MCF 10A (cell line): ENCODE results near the gene ACADVL. TPM values are rescaled to one million over a fixed set of nuclear protein-coding genes. Genes with fewer than 3 reads are reported as not detected.

Source experiments
- BruUV-seq: library from RNA; stranded (reverse); fragments of 400-500 nt; replicated peaks from 2 replicates; lab custom pipeline; 2021; lab: Mats Ljungman, UMichigan
- CTCF ChIA-PET: fragments of 300-600 bp; sonication (Branson Sonifier 250); formaldehyde crosslinking; extraction: SDS; loops from one replicate; lab custom pipeline; 2021; ENCODE audit warnings: antibody characterized with exemption, inconsistent platforms; lab: Yijun Ruan, JAX
- POLR2A ChIA-PET: fragments of 300-600, 350-650 bp; sonication (Branson Sonifier 250); formaldehyde crosslinking; extraction: SDS; loops from one replicate; lab custom pipeline; 2020; ENCODE audit warnings: antibody characterized with exemption, inconsistent platforms; lab: Yijun Ruan, JAX
- DNase-seq: peaks from one replicate; pipeline ENCODE4 v3.0.0-alpha.2; 2018; ENCODE audit not compliant: unreplicated experiment
- H3K27ac Mint-ChIP-seq: one replicate; pipeline ENCODE4 v1.8.0; 2022; ENCODE audit warnings: mild to moderate bottlenecking, low read depth, mixed read lengths; ENCODE audit not compliant: unreplicated experiment
- H3K27me3 Mint-ChIP-seq: one replicate; pipeline ENCODE4 v1.8.0; 2022; ENCODE audit warnings: mixed read lengths; ENCODE audit not compliant: insufficient read depth, unreplicated experiment
- H3K36me3 Mint-ChIP-seq: one replicate; pipeline ENCODE4 v1.8.0; 2022; ENCODE audit warnings: mild to moderate bottlenecking, moderate library complexity, mixed read lengths; ENCODE audit not compliant: insufficient read depth, unreplicated experiment
- H3K4me1 Mint-ChIP-seq: one replicate; pipeline ENCODE4 v1.8.0; 2022; ENCODE audit warnings: mixed read lengths; ENCODE audit not compliant: insufficient read depth, unreplicated experiment
- H3K4me3 Mint-ChIP-seq: one replicate; pipeline ENCODE4 v1.8.0; 2022; ENCODE audit warnings: mild to moderate bottlenecking, moderate library complexity, mixed read lengths; ENCODE audit not compliant: unreplicated experiment
- H3K9me3 Mint-ChIP-seq: one replicate; pipeline ENCODE4 v1.8.0; 2022; ENCODE audit warnings: mixed read lengths; ENCODE audit not compliant: unreplicated experiment
- intact Hi-C: fragments of 100-400 bp; cut with micrococcal nuclease; formaldehyde crosslinking; loops from 2 replicates; pipeline ENCODE4 v1.14.1; 2022
- total RNA-seq: library from RNA; stranded (reverse); gene quantifications from 2 replicates; pipeline ENCODE4 v1.2.3, GENCODE V29; 2022
- TF ChIP-seq, protein P1 (sequence below): fragments of 200-600 bp; IDR thresholded peaks from one replicate; pipeline ENCODE4 v1.8.0; 2022; ENCODE audit warnings: antibody characterized with exemption, mild to moderate bottlenecking; ENCODE audit not compliant: unreplicated experiment

ACADVL gene
- total RNA-seq, 1 experiment from 2014 or later = 413 TPM

DNA sequence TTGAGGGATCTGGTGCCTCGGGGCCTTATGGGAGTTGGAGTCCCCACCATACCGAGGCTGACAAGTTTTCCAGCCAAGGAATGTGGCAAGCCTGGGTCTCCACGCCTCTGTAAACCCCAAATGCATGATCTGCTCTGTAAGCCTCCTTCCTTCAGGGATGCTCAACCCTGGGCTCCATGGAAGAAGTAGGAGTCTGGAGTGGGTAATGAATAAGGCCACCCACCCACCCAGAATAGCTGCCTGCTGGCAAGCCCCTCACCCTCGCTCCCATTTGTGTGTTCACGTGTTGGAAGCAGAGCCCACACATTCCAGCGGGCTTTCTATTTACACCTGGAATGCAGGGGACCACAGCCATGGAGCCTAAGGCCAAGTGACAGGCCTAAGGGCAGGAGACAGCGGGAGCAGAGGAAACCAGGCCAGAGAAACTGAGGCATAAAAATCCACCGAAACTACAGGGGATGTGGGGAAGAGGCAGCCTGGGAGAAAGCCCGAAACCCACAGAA lies 4.6 kb upstream of the ACADVL start:
- ChIA-PET CTCF (interaction anchor here (0.7 kb wide), 1 partner anchor 170 kb away, joined by 3 read pairs; no protein-coding TSS in a partner anchor), POLR2A (interaction anchor here (1.5 kb wide), 1 partner anchor 19 kb away, joined by 5 read pairs; the partner anchor contains the start of gene DVL2)
- TF ChIP-seq, protein P1, sequence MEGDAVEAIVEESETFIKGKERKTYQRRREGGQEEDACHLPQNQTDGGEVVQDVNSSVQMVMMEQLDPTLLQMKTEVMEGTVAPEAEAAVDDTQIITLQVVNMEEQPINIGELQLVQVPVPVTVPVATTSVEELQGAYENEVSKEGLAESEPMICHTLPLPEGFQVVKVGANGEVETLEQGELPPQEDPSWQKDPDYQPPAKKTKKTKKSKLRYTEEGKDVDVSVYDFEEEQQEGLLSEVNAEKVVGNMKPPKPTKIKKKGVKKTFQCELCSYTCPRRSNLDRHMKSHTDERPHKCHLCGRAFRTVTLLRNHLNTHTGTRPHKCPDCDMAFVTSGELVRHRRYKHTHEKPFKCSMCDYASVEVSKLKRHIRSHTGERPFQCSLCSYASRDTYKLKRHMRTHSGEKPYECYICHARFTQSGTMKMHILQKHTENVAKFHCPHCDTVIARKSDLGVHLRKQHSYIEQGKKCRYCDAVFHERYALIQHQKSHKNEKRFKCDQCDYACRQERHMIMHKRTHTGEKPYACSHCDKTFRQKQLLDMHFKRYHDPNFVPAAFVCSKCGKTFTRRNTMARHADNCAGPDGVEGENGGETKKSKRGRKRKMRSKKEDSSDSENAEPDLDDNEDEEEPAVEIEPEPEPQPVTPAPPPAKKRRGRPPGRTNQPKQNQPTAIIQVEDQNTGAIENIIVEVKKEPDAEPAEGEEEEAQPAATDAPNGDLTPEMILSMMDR = no peak
- Mint-ChIP-seq H3K36me3 (peaks cover 22% of the 10 kb centered on the region), H3K27ac (no peak overlapping the region), H3K4me1 (peaks cover 28% of the 10 kb centered on the region), H3K27me3 (no peaks in the 10 kb centered on the region), H3K4me3 (peak overlapping the region; percentile 75), H3K9me3 (no peaks in the 10 kb centered on the region)
- DNase-seq = no peak
- no TSS peak for BruUV-seq
- intact Hi-C loops = no loop called here

- TF ChIP-seq, protein P1 = no peak
- Mint-ChIP-seq H3K4me1 (peaks cover 33% of the 10 kb centered on the region), H3K27ac (no peak overlapping the region), H3K27me3 (no peaks in the 10 kb centered on the region), H3K9me3 (no peaks in the 10 kb centered on the region), H3K36me3 (peaks cover 28% of the 10 kb centered on the region), H3K4me3 (no peak overlapping the region)
- ChIA-PET CTCF (no interaction called here), POLR2A (interaction anchor here (0.5 kb wide), 1 partner anchor 33 kb away, joined by 3 read pairs; no protein-coding TSS in a partner anchor)
- no peak for DNase-seq
- no TSS peak for BruUV-seq
- intact Hi-C loops = no loop called here
These were observed 4.0 kb upstream of the ACADVL start for GRCh38 chr17:7215652-7216180.

- Mint-ChIP-seq H3K27me3 (no peaks in the 10 kb centered on the region), H3K27ac (no peak overlapping the region), H3K4me3 (peak overlapping the region; percentile 22), H3K4me1 (peaks cover 41% of the 10 kb centered on the region), H3K9me3 (no peaks in the 10 kb centered on the region), H3K36me3 (peaks cover 35% of the 10 kb centered on the region)
- DNase-seq = no peak
- TF ChIP-seq, protein P1 = no peak
- CTCF ChIA-PET = no interaction called here
- intact Hi-C loops = no loop called here
- no TSS peak for BruUV-seq
- POLR2A ChIA-PET = interaction anchor here (0.5 kb wide), 1 partner anchor 34 kb away, joined by 3 read pairs; no protein-coding TSS in a partner anchor
These were observed 3.3 kb upstream of the ACADVL start for GRCh38 chr17:7216242-7217112.
